Measurements from ENCODE around the gene SH2D7.

Gene SH2D7

GRCh38 chr15:78050826-78051225, 41.5 kb upstream of the SH2D7 start:
- DNase-seq = no peak
- H3K9ac ChIP-seq (ENCODE audit: low read length) = no peak overlapping the region
- no peak overlapping the region for H3K4me3 ChIP-seq (ENCODE audit: low read depth, low read length)
- peak overlapping the region; percentile 18 for H4K91ac ChIP-seq (ENCODE audit: low read depth, low read length)
- peaks cover 0 to 3% of the 10 kb centered on the region in 2 experiments for H3K36me3 ChIP-seq (ENCODE audit: control insufficient read depth in 1 of 2, insufficient read depth in 2 of 2, low read length in 2 of 2)
- no peak overlapping the region for H2BK120ac ChIP-seq (ENCODE audit: insufficient read depth, low read length, poor library complexity)
- no peak overlapping the region for H4K8ac ChIP-seq (ENCODE audit: low read depth, low read length)
- no peak overlapping the region for H3K23ac ChIP-seq (ENCODE audit: low read length)
- no peak overlapping the region for H3K4ac ChIP-seq (ENCODE audit: low read depth, low read length)
- no peak overlapping the region for H2AK5ac ChIP-seq (ENCODE audit: low read length)
- H3K79me1 ChIP-seq (ENCODE audit: low read length) = no peaks in the 10 kb centered on the region
- no peak overlapping the region for H2BK12ac ChIP-seq (ENCODE audit: low read length)
- no peaks in the 10 kb centered on the region for H3K9me3 ChIP-seq (ENCODE audit: insufficient read depth, low read depth, low read length)
- H3K27ac ChIP-seq (ENCODE audit: low read depth, low read length) = no peak overlapping the region
- no peak overlapping the region for H4K12ac ChIP-seq (ENCODE audit: low read depth, low read length)
- no peak overlapping the region for H3K4me2 ChIP-seq (ENCODE audit: low read length)
- no peaks in the 10 kb centered on the region for H3K79me2 ChIP-seq (ENCODE audit: control insufficient read depth, insufficient read depth, low read length, poor library complexity)
- H2AFZ ChIP-seq (ENCODE audit: insufficient read depth, low read length, poor library complexity) = no peak overlapping the region
- H3K14ac ChIP-seq (ENCODE audit: low read length) = no peak overlapping the region
- no CpG with 5 or more reads among the region's 1 CpG for WGBS (ENCODE audit: extremely low coverage, insufficient coverage, insufficient read length)
- H2BK5ac ChIP-seq (ENCODE audit: low read depth, low read length, poor library complexity) = no peak overlapping the region
- no peaks in the 10 kb centered on the region for H3K27me3 ChIP-seq (ENCODE audit: insufficient read depth, low read length)
- no peak overlapping the region for H3K18ac ChIP-seq (ENCODE audit: low read length)
- peaks cover 13 to 18% of the 10 kb centered on the region in 2 experiments for H3K4me1 ChIP-seq (ENCODE audit: control insufficient read depth in 1 of 2, insufficient read depth in 2 of 2, low read length in 2 of 2)

GRCh38 chr15:78051596-78051995, 40.8 kb upstream of the SH2D7 start:
- Histone ChIP-seq H4K8ac (ENCODE audit: low read depth, low read length) (no peak overlapping the region), H3K14ac (ENCODE audit: low read length) (no peak overlapping the region), H3K23ac (ENCODE audit: low read length) (no peak overlapping the region), H2AFZ (ENCODE audit: insufficient read depth, low read length, poor library complexity) (no peak overlapping the region), H3K4me3 (ENCODE audit: low read depth, low read length) (no peak overlapping the region), H3K27me3 (ENCODE audit: insufficient read depth, low read length) (no peaks in the 10 kb centered on the region), H4K12ac (ENCODE audit: low read depth, low read length) (no peak overlapping the region), H3K4me2 (ENCODE audit: low read length) (no peak overlapping the region), H3K79me1 (ENCODE audit: low read length) (peaks cover under 1% of the 10 kb centered on the region), H3K9me3 (ENCODE audit: insufficient read depth, low read depth, low read length) (no peaks in the 10 kb centered on the region), H2BK5ac (ENCODE audit: low read depth, low read length, poor library complexity) (no peak overlapping the region), H3K9ac (ENCODE audit: low read length) (no peak overlapping the region), H3K36me3 (ENCODE audit: control insufficient read depth in 1 of 2, insufficient read depth in 2 of 2, low read length in 2 of 2) (peaks cover 0 to 3% of the 10 kb centered on the region in 2 experiments), H3K18ac (ENCODE audit: low read length) (no peak overlapping the region), H3K4me1 (ENCODE audit: control insufficient read depth in 1 of 2, insufficient read depth in 2 of 2, low read length in 2 of 2) (peaks cover 18 to 19% of the 10 kb centered on the region in 2 experiments), H4K91ac (ENCODE audit: low read depth, low read length) (no peak overlapping the region), H2BK12ac (ENCODE audit: low read length) (no peak overlapping the region), H3K27ac (ENCODE audit: low read depth, low read length) (no peak overlapping the region), H3K4ac (ENCODE audit: low read depth, low read length) (no peak overlapping the region), H2AK5ac (ENCODE audit: low read length) (no peak overlapping the region), H3K79me2 (ENCODE audit: control insufficient read depth, insufficient read depth, low read length, poor library complexity) (no peaks in the 10 kb centered on the region), H2BK120ac (ENCODE audit: insufficient read depth, low read length, poor library complexity) (no peak overlapping the region)
- DNase-seq = no peak
- no CpG with 5 or more reads among the region's 3 CpGs for WGBS (ENCODE audit: extremely low coverage, insufficient coverage, insufficient read length)

GRCh38 chr15:78052001-78052401, 40.4 kb upstream of the SH2D7 start:
- Histone ChIP-seq H3K79me1 (ENCODE audit: low read length) (peaks cover 2% of the 10 kb centered on the region), H2AFZ (ENCODE audit: insufficient read depth, low read length, poor library complexity) (no peak overlapping the region), H3K27ac (ENCODE audit: low read depth, low read length) (no peak overlapping the region), H4K12ac (ENCODE audit: low read depth, low read length) (no peak overlapping the region), H3K4me2 (ENCODE audit: low read length) (no peak overlapping the region), H4K91ac (ENCODE audit: low read depth, low read length) (no peak overlapping the region), H2BK5ac (ENCODE audit: low read depth, low read length, poor library complexity) (no peak overlapping the region), H3K23ac (ENCODE audit: low read length) (no peak overlapping the region), H4K8ac (ENCODE audit: low read depth, low read length) (no peak overlapping the region), H3K4me1 (ENCODE audit: control insufficient read depth in 1 of 2, insufficient read depth in 2 of 2, low read length in 2 of 2) (peaks cover 18 to 22% of the 10 kb centered on the region in 2 experiments), H3K27me3 (ENCODE audit: insufficient read depth, low read length) (no peaks in the 10 kb centered on the region), H3K79me2 (ENCODE audit: control insufficient read depth, insufficient read depth, low read length, poor library complexity) (no peaks in the 10 kb centered on the region), H3K18ac (ENCODE audit: low read length) (no peak overlapping the region), H3K4me3 (ENCODE audit: low read depth, low read length) (no peak overlapping the region), H3K9me3 (ENCODE audit: insufficient read depth, low read depth, low read length) (no peaks in the 10 kb centered on the region), H2AK5ac (ENCODE audit: low read length) (no peak overlapping the region), H3K14ac (ENCODE audit: low read length) (no peak overlapping the region), H2BK120ac (ENCODE audit: insufficient read depth, low read length, poor library complexity) (no peak overlapping the region), H2BK12ac (ENCODE audit: low read length) (peak overlapping the region; percentile 5), H3K36me3 (ENCODE audit: control insufficient read depth in 1 of 2, insufficient read depth in 2 of 2, low read length in 2 of 2) (peaks cover 0 to 3% of the 10 kb centered on the region in 2 experiments), H3K9ac (ENCODE audit: low read length) (no peak overlapping the region), H3K4ac (ENCODE audit: low read depth, low read length) (no peak overlapping the region)
- peak; percentile 86 to 93 for DNase-seq

GRCh38 chr15:78052545-78052944, 39.8 kb upstream of the SH2D7 start:
- no CpG with 5 or more reads among the region's 5 CpGs for WGBS (ENCODE audit: extremely low coverage, insufficient coverage, insufficient read length)
- H3K9ac ChIP-seq (ENCODE audit: low read length) = no peak overlapping the region

More at GRCh38 chr15:78052545-78052944, 39.8 kb upstream of the SH2D7 start:
- Histone ChIP-seq H2BK5ac (ENCODE audit: low read depth, low read length, poor library complexity) (no peak overlapping the region), H3K36me3 (ENCODE audit: control insufficient read depth in 1 of 2, insufficient read depth in 2 of 2, low read length in 2 of 2) (peaks cover 0 to 3% of the 10 kb centered on the region in 2 experiments), H2BK12ac (ENCODE audit: low read length) (no peak overlapping the region), H4K8ac (ENCODE audit: low read depth, low read length) (no peak overlapping the region), H3K79me1 (ENCODE audit: low read length) (peaks cover 2% of the 10 kb centered on the region), H3K23ac (ENCODE audit: low read length) (no peak overlapping the region), H3K27ac (ENCODE audit: low read depth, low read length) (peak overlapping the region; percentile 56), H2AFZ (ENCODE audit: insufficient read depth, low read length, poor library complexity) (no peak overlapping the region), H3K14ac (ENCODE audit: low read length) (no peak overlapping the region), H4K12ac (ENCODE audit: low read depth, low read length) (no peak overlapping the region), H3K9me3 (ENCODE audit: insufficient read depth, low read depth, low read length) (no peaks in the 10 kb centered on the region), H3K18ac (ENCODE audit: low read length) (no peak overlapping the region), H3K4me3 (ENCODE audit: low read depth, low read length) (no peak overlapping the region), H3K4ac (ENCODE audit: low read depth, low read length) (no peak overlapping the region), H3K79me2 (ENCODE audit: control insufficient read depth, insufficient read depth, low read length, poor library complexity) (no peaks in the 10 kb centered on the region), H2BK120ac (ENCODE audit: insufficient read depth, low read length, poor library complexity) (peak overlapping the region; percentile 7), H3K4me1 (ENCODE audit: control insufficient read depth in 1 of 2, insufficient read depth in 2 of 2, low read length in 2 of 2) (peaks cover 16 to 21% of the 10 kb centered on the region in 2 experiments), H4K91ac (ENCODE audit: low read depth, low read length) (no peak overlapping the region), H2AK5ac (ENCODE audit: low read length) (no peak overlapping the region), H3K27me3 (ENCODE audit: insufficient read depth, low read length) (no peaks in the 10 kb centered on the region), H3K4me2 (ENCODE audit: low read length) (no peak overlapping the region)
- no peak for DNase-seq
